HEK293 (cell line): Measurements from ENCODE around the gene SSBP2.

Experiments used
- CTCF ChIA-PET: fragments of 350-600 bp; formaldehyde crosslinking; extraction: SDS; loops from one replicate; lab custom pipeline; 2021; ENCODE audit warnings: antibody characterized with exemption; lab: Yijun Ruan, JAX
- POLR2A ChIA-PET: fragments of 300-600 bp; formaldehyde crosslinking; extraction: SDS; loops from one replicate; lab custom pipeline; 2020; ENCODE audit warnings: antibody characterized with exemption, inconsistent platforms; lab: Yijun Ruan, JAX
- H3K27ac ChIP-seq: fragments of 200-500 bp; sonication (Bioruptor generic); 2 replicates; pipeline ENCODE4 v1.5.1; 2014; ENCODE audit warnings: low read depth, low read length, control low read depth, inconsistent platforms; ENCODE audit errors: extremely low read depth
- H3K36me3 ChIP-seq, 2 experiments: fragments of 200-500 bp in 1 of 2; sonication (Bioruptor generic) in 1 of 2; 1 replicate in 1 of 2; 2 replicates in 1 of 2; pipeline ENCODE4 v1.5.1; 2014 to 2017; ENCODE audit warnings: inconsistent platforms in 2 of 2, low read length in 2 of 2; ENCODE audit not compliant: control insufficient read depth in 2 of 2, insufficient read depth in 1 of 2
- H3K4me1 ChIP-seq: fragments of 200-500 bp; sonication (Bioruptor generic); 2 replicates; pipeline ENCODE4 v1.5.1; 2014; ENCODE audit warnings: mild to moderate bottlenecking, low read length, inconsistent platforms; ENCODE audit not compliant: control insufficient read depth, insufficient read depth
- H3K4me3 ChIP-seq: 2 replicates; pipeline ENCODE4 v1.5.1; 2011; ENCODE audit warnings: low read depth, mild to moderate bottlenecking, control low read depth, low read length, moderate library complexity
- H3K9me3 ChIP-seq: fragments of 200-500 bp; sonication (Bioruptor generic); 2 replicates; pipeline ENCODE4 v1.5.1; 2014; ENCODE audit warnings: low read depth, low read length, inconsistent platforms; ENCODE audit not compliant: control insufficient read depth, insufficient read depth
- BCL11B ChIP-seq: fragments of 450-650 bp; formaldehyde crosslinking; IDR thresholded peaks from 2 replicates; pipeline ENCODE4 v1.5.1; 2016; ENCODE audit warnings: low read depth, missing biosample characterization, missing genetic modification characterization
- GLI2 ChIP-seq: fragments of 450-650 bp; formaldehyde crosslinking; IDR thresholded peaks from 2 replicates; pipeline ENCODE4; 2017; ENCODE audit warnings: missing biosample characterization, missing genetic modification characterization, low read depth, borderline replicate concordance
- SETDB1 ChIP-seq: IDR thresholded peaks from one replicate; pipeline ENCODE4 v1.6.1; 2017; ENCODE audit warnings: mild to moderate bottlenecking, low read length, moderate library complexity, mixed read lengths; ENCODE audit not compliant: insufficient read length
- TRIM28 ChIP-seq: IDR thresholded peaks from 2 replicates; pipeline ENCODE4 v1.6.1; 2011; ENCODE audit warnings: low read length, control low read depth, borderline replicate concordance
- ZNF138 ChIP-seq: fragments of 450-650 bp; formaldehyde crosslinking; IDR thresholded peaks from 2 replicates; pipeline ENCODE4 v1.5.1; 2016; ENCODE audit warnings: missing biosample characterization, missing genetic modification characterization, borderline replicate concordance
- ZNF155 ChIP-seq: fragments of 450-650 bp; formaldehyde crosslinking; IDR thresholded peaks from 2 replicates; pipeline ENCODE4 v1.5.1; 2016; ENCODE audit warnings: missing biosample characterization, missing genetic modification characterization
- ZNF274 ChIP-seq, 2 experiments: fragments of 200-500 bp in 1 of 2; fragments of 450-650 bp in 1 of 2; sonication (Bioruptor generic) in 1 of 2; formaldehyde crosslinking in 1 of 2; IDR thresholded peaks; 2 replicates each; pipeline versions ENCODE4 v1.5.1 to v1.6.1; 2014 to 2016; ENCODE audit warnings: borderline replicate concordance in 1 of 2, inconsistent platforms in 1 of 2, low read length in 1 of 2, missing biosample characterization in 1 of 2, missing genetic modification characterization in 1 of 2
- ZNF473 ChIP-seq: fragments of 450-650 bp; formaldehyde crosslinking; IDR thresholded peaks from 2 replicates; pipeline ENCODE4 v1.5.1; 2017; ENCODE audit warnings: missing biosample characterization, missing genetic modification characterization
- ZNF549 ChIP-seq: fragments of 450-650 bp; IDR thresholded peaks from 2 replicates; pipeline ENCODE4 v1.5.1; 2018; ENCODE audit warnings: missing biosample characterization, missing genetic modification characterization, mild to moderate bottlenecking, inconsistent platforms, moderate library complexity
- ZNF660 ChIP-seq: fragments of 450-650 bp; IDR thresholded peaks from 2 replicates; pipeline ENCODE4 v1.5.1; 2018; ENCODE audit warnings: missing biosample characterization, mild to moderate bottlenecking, missing genetic modification characterization
- ZNF677 ChIP-seq: fragments of 450-650 bp; IDR thresholded peaks from 2 replicates; pipeline ENCODE4 v1.5.0; 2018; ENCODE audit warnings: missing biosample characterization, mild to moderate bottlenecking, missing genetic modification characterization, moderate library complexity
- ZNF747 ChIP-seq: fragments of 450-650 bp; formaldehyde crosslinking; IDR thresholded peaks from 2 replicates; pipeline ENCODE4 v1.5.1; 2016; ENCODE audit warnings: missing biosample characterization, missing genetic modification characterization
- TF ChIP-seq, protein P1 (sequence below): fragments of 450-650 bp; formaldehyde crosslinking; IDR thresholded peaks from 2 replicates; pipeline ENCODE4 v1.5.1; 2016; ENCODE audit warnings: missing biosample characterization, missing genetic modification characterization
- TF ChIP-seq, protein P2 (sequence below): fragments of 450-650 bp; formaldehyde crosslinking; IDR thresholded peaks from 2 replicates; pipeline ENCODE4 v1.5.1; 2016; ENCODE audit warnings: missing biosample characterization, missing genetic modification characterization
- TF ChIP-seq, protein P3 (sequence below): fragments of 450-650 bp; formaldehyde crosslinking; IDR thresholded peaks from 2 replicates; pipeline ENCODE4 v1.5.1; 2016; ENCODE audit warnings: missing biosample characterization, missing genetic modification characterization, low read depth
- TF ChIP-seq, protein P4 (sequence below): fragments of 450-650 bp; formaldehyde crosslinking; IDR thresholded peaks from 2 replicates; pipeline ENCODE4 v1.5.1; 2016; ENCODE audit warnings: missing biosample characterization, missing genetic modification characterization
- TF ChIP-seq, protein P5 (sequence below): fragments of 450-650 bp; formaldehyde crosslinking; IDR thresholded peaks from 2 replicates; pipeline ENCODE4 v1.5.1; 2016; ENCODE audit warnings: missing biosample characterization, missing genetic modification characterization, borderline replicate concordance
- TF ChIP-seq, protein P6 (sequence below): fragments of 450-650 bp; formaldehyde crosslinking; IDR thresholded peaks from 2 replicates; pipeline ENCODE4 v1.5.1; 2016; ENCODE audit warnings: missing biosample characterization, missing genetic modification characterization

The SSBP2 gene

DNA sequence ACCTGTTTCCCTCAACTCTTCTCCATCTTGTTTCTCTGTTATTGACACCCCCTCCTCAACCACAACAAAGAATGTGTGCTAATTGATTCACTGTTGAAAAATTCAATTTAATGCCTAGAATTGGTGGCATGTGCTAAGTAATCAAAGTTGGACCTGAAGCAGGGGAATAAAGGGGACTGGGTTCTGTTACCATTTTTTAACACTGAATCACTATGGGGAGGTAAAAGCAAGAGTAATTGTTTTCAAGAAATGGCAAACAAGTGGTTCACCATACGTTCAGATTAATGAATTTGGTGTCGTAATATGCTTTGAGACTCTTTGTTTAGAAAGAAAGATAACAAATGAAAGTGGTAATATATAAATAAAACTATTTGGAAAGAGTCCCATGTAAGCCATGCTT, 17.0 kb upstream of the SSBP2 start:
- no peaks in the 10 kb centered on the region for H3K9me3 ChIP-seq
- H3K4me1 ChIP-seq = no peaks in the 10 kb centered on the region
- CTCF ChIA-PET = interaction anchor here (0.6 kb wide), 1 partner anchor 59 kb away, joined by 3 read pairs; no protein-coding TSS in a partner anchor
- no peaks in the 10 kb centered on the region for H3K36me3 ChIP-seq
- POLR2A ChIA-PET = no interaction called here
- no peak overlapping the region for H3K27ac ChIP-seq
- H3K4me3 ChIP-seq = no peak overlapping the region
- TF ChIP-seq, protein P1, sequence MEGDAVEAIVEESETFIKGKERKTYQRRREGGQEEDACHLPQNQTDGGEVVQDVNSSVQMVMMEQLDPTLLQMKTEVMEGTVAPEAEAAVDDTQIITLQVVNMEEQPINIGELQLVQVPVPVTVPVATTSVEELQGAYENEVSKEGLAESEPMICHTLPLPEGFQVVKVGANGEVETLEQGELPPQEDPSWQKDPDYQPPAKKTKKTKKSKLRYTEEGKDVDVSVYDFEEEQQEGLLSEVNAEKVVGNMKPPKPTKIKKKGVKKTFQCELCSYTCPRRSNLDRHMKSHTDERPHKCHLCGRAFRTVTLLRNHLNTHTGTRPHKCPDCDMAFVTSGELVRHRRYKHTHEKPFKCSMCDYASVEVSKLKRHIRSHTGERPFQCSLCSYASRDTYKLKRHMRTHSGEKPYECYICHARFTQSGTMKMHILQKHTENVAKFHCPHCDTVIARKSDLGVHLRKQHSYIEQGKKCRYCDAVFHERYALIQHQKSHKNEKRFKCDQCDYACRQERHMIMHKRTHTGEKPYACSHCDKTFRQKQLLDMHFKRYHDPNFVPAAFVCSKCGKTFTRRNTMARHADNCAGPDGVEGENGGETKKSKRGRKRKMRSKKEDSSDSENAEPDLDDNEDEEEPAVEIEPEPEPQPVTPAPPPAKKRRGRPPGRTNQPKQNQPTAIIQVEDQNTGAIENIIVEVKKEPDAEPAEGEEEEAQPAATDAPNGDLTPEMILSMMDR (tag by site-specific recombination) = no peak
- TF ChIP-seq, protein P2, sequence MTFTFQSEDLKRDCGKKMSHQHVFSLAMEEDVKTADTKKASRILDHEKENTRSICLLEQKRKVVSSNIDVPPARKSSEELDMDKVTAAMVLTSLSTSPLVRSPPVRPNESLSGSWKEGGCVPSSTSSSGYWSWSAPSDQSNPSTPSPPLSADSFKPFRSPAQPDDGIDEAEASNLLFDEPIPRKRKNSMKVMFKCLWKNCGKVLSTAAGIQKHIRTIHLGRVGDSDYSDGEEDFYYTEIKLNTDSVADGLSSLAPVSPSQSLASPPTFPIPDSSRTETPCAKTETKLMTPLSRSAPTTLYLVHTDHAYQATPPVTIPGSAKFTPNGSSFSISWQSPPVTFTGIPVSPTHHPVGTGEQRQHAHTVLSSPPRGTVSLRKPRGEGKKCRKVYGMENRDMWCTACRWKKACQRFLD = no peak
- TF ChIP-seq ZNF274 (IDR thresholded peaks at IDR 0.05; ENCODE audit: low read length) (no peak), ZNF274 (tag by site-specific recombination; IDR thresholded peaks at IDR 0.05; ENCODE audit: borderline replicate concordance) (no peak), GLI2 (tag by site-specific recombination) (no peak), ZNF138 (tag by site-specific recombination) (no peak), ZNF747 (no peak), ZNF677 (tag by site-specific recombination) (no peak), ZNF473 (tag by site-specific recombination) (no peak), ZNF155 (tag by site-specific recombination) (no peak), TRIM28 (no peak), ZNF660 (tag by site-specific recombination) (no peak), SETDB1 (no peak), ZNF549 (tag by site-specific recombination) (no peak), BCL11B (tag by site-specific recombination) (no peak)
- TF ChIP-seq, protein P3, sequence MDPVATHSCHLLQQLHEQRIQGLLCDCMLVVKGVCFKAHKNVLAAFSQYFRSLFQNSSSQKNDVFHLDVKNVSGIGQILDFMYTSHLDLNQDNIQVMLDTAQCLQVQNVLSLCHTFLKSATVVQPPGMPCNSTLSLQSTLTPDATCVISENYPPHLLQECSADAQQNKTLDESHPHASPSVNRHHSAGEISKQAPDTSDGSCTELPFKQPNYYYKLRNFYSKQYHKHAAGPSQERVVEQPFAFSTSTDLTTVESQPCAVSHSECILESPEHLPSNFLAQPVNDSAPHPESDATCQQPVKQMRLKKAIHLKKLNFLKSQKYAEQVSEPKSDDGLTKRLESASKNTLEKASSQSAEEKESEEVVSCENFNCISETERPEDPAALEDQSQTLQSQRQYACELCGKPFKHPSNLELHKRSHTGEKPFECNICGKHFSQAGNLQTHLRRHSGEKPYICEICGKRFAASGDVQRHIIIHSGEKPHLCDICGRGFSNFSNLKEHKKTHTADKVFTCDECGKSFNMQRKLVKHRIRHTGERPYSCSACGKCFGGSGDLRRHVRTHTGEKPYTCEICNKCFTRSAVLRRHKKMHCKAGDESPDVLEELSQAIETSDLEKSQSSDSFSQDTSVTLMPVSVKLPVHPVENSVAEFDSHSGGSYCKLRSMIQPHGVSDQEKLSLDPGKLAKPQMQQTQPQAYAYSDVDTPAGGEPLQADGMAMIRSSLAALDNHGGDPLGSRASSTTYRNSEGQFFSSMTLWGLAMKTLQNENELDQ (tag by site-specific recombination) = no peak
- TF ChIP-seq, protein P4, sequence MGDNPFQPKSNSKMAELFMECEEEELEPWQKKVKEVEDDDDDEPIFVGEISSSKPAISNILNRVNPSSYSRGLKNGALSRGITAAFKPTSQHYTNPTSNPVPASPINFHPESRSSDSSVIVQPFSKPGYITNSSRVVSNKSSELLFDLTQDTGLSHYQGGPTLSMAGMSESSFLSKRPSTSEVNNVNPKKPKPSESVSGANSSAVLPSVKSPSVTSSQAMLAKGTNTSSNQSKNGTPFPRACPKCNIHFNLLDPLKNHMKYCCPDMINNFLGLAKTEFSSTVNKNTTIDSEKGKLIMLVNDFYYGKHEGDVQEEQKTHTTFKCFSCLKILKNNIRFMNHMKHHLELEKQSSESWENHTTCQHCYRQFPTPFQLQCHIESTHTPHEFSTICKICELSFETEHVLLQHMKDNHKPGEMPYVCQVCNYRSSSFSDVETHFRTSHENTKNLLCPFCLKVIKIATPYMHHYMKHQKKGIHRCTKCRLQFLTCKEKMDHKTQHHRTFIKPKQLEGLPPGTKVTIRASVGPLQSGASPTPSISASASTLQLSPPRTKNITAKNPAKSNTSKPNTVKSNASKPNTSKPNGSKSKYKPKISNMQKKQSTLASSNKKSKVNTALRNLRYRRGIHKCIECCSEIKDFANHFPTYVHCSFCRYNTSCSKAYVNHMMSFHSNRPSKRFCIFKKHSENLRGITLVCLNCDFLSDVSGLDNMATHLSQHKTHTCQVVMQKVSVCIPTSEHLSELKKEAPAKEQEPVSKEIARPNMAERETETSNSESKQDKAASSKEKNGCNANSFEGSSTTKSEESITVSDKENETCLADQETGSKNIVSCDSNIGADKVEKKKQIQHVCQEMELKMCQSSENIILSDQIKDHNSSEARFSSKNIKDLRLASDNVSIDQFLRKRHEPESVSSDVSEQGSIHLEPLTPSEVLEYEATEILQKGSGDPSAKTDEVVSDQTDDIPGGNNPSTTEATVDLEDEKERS (tag by site-specific recombination) = no peak
- TF ChIP-seq, protein P5, sequence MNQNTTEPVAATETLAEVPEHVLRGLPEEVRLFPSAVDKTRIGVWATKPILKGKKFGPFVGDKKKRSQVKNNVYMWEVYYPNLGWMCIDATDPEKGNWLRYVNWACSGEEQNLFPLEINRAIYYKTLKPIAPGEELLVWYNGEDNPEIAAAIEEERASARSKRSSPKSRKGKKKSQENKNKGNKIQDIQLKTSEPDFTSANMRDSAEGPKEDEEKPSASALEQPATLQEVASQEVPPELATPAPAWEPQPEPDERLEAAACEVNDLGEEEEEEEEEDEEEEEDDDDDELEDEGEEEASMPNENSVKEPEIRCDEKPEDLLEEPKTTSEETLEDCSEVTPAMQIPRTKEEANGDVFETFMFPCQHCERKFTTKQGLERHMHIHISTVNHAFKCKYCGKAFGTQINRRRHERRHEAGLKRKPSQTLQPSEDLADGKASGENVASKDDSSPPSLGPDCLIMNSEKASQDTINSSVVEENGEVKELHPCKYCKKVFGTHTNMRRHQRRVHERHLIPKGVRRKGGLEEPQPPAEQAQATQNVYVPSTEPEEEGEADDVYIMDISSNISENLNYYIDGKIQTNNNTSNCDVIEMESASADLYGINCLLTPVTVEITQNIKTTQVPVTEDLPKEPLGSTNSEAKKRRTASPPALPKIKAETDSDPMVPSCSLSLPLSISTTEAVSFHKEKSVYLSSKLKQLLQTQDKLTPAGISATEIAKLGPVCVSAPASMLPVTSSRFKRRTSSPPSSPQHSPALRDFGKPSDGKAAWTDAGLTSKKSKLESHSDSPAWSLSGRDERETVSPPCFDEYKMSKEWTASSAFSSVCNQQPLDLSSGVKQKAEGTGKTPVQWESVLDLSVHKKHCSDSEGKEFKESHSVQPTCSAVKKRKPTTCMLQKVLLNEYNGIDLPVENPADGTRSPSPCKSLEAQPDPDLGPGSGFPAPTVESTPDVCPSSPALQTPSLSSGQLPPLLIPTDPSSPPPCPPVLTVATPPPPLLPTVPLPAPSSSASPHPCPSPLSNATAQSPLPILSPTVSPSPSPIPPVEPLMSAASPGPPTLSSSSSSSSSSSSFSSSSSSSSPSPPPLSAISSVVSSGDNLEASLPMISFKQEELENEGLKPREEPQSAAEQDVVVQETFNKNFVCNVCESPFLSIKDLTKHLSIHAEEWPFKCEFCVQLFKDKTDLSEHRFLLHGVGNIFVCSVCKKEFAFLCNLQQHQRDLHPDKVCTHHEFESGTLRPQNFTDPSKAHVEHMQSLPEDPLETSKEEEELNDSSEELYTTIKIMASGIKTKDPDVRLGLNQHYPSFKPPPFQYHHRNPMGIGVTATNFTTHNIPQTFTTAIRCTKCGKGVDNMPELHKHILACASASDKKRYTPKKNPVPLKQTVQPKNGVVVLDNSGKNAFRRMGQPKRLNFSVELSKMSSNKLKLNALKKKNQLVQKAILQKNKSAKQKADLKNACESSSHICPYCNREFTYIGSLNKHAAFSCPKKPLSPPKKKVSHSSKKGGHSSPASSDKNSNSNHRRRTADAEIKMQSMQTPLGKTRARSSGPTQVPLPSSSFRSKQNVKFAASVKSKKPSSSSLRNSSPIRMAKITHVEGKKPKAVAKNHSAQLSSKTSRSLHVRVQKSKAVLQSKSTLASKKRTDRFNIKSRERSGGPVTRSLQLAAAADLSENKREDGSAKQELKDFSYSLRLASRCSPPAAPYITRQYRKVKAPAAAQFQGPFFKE (tag by site-specific recombination) = no peak
- TF ChIP-seq, protein P6, sequence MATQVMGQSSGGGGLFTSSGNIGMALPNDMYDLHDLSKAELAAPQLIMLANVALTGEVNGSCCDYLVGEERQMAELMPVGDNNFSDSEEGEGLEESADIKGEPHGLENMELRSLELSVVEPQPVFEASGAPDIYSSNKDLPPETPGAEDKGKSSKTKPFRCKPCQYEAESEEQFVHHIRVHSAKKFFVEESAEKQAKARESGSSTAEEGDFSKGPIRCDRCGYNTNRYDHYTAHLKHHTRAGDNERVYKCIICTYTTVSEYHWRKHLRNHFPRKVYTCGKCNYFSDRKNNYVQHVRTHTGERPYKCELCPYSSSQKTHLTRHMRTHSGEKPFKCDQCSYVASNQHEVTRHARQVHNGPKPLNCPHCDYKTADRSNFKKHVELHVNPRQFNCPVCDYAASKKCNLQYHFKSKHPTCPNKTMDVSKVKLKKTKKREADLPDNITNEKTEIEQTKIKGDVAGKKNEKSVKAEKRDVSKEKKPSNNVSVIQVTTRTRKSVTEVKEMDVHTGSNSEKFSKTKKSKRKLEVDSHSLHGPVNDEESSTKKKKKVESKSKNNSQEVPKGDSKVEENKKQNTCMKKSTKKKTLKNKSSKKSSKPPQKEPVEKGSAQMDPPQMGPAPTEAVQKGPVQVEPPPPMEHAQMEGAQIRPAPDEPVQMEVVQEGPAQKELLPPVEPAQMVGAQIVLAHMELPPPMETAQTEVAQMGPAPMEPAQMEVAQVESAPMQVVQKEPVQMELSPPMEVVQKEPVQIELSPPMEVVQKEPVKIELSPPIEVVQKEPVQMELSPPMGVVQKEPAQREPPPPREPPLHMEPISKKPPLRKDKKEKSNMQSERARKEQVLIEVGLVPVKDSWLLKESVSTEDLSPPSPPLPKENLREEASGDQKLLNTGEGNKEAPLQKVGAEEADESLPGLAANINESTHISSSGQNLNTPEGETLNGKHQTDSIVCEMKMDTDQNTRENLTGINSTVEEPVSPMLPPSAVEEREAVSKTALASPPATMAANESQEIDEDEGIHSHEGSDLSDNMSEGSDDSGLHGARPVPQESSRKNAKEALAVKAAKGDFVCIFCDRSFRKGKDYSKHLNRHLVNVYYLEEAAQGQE = no peak
